Measurements from ENCODE around the gene GUCY1A1.

GUCY1A1 gene

GRCh38 chr4:155693015-155693663 lies 26.5 kb downstream of the GUCY1A1 start:
- DNase-seq (ENCODE audit: low spot score) (no peak), ATAC-seq (ENCODE audit: low read depth) (no peak)
- no peaks in the 10 kb centered on the region for H3K9me3 ChIP-seq (ENCODE audit: severe bottlenecking)
- H3K4me1 ChIP-seq (ENCODE audit: insufficient read depth, poor library complexity, severe bottlenecking): no peaks in the 10 kb centered on the region
- H3K4me3 ChIP-seq (ENCODE audit: severe bottlenecking): no peak overlapping the region
- TF ChIP-seq, protein P1, sequence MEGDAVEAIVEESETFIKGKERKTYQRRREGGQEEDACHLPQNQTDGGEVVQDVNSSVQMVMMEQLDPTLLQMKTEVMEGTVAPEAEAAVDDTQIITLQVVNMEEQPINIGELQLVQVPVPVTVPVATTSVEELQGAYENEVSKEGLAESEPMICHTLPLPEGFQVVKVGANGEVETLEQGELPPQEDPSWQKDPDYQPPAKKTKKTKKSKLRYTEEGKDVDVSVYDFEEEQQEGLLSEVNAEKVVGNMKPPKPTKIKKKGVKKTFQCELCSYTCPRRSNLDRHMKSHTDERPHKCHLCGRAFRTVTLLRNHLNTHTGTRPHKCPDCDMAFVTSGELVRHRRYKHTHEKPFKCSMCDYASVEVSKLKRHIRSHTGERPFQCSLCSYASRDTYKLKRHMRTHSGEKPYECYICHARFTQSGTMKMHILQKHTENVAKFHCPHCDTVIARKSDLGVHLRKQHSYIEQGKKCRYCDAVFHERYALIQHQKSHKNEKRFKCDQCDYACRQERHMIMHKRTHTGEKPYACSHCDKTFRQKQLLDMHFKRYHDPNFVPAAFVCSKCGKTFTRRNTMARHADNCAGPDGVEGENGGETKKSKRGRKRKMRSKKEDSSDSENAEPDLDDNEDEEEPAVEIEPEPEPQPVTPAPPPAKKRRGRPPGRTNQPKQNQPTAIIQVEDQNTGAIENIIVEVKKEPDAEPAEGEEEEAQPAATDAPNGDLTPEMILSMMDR (IDR thresholded peaks at IDR 0.05; ENCODE audit: poor library complexity, severe bottlenecking): no peak
- no peaks in the 10 kb centered on the region for H3K36me3 ChIP-seq (ENCODE audit: low read depth)
- no peak overlapping the region for H3K27ac ChIP-seq (ENCODE audit: poor library complexity, severe bottlenecking)
- H3K27me3 ChIP-seq (ENCODE audit: insufficient read depth, poor library complexity, severe bottlenecking): no peaks in the 10 kb centered on the region

GRCh38 chr4:155694100-155694785 lies 27.6 kb downstream of the GUCY1A1 start:
- ATAC-seq (ENCODE audit: low read depth) (no peak), DNase-seq (ENCODE audit: low spot score) (no peak)
- H3K27me3 ChIP-seq (ENCODE audit: insufficient read depth, poor library complexity, severe bottlenecking): no peaks in the 10 kb centered on the region
- H3K27ac ChIP-seq (ENCODE audit: poor library complexity, severe bottlenecking): no peak overlapping the region
- no peaks in the 10 kb centered on the region for H3K4me1 ChIP-seq (ENCODE audit: insufficient read depth, poor library complexity, severe bottlenecking)
- no peak overlapping the region for H3K4me3 ChIP-seq (ENCODE audit: severe bottlenecking)
- TF ChIP-seq, protein P1 (IDR thresholded peaks at IDR 0.05; ENCODE audit: poor library complexity, severe bottlenecking): no peak
- H3K9me3 ChIP-seq (ENCODE audit: severe bottlenecking): no peaks in the 10 kb centered on the region
- no peaks in the 10 kb centered on the region for H3K36me3 ChIP-seq (ENCODE audit: low read depth)

DNA sequence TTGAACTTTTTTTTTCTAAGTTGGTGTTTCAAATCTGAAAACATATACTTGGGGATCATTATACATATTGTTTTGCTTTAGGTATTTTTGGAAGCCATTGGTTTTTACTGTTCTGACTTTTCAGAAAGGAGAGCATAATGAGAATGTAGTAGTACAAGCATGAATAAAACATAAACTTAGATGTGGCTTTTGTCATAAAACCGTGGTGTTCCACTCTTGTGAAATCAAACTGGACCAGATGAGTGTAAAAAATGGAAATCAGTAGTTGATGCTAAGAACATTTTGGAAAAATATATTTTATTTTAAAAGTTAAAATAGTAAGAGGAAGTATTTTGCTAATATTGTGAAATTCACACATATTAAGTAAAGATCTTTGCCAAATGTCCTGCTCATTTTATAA lies 29.6 kb downstream of the GUCY1A1 start:
- no peaks in the 10 kb centered on the region for H3K9me3 ChIP-seq (ENCODE audit: severe bottlenecking)
- no peaks in the 10 kb centered on the region for H3K4me1 ChIP-seq (ENCODE audit: insufficient read depth, poor library complexity, severe bottlenecking)
- H3K36me3 ChIP-seq (ENCODE audit: low read depth): no peaks in the 10 kb centered on the region
- H3K27me3 ChIP-seq (ENCODE audit: insufficient read depth, poor library complexity, severe bottlenecking): no peaks in the 10 kb centered on the region
- no peak for DNase-seq (ENCODE audit: low spot score)
- ATAC-seq (ENCODE audit: low read depth): no peak
- H3K4me3 ChIP-seq (ENCODE audit: severe bottlenecking): no peak overlapping the region
- TF ChIP-seq, protein P1 (IDR thresholded peaks at IDR 0.05; ENCODE audit: poor library complexity, severe bottlenecking): no peak
- H3K27ac ChIP-seq (ENCODE audit: poor library complexity, severe bottlenecking): no peak overlapping the region

- ATAC-seq (ENCODE audit: low read depth) (no peak), DNase-seq (ENCODE audit: low spot score) (no peak)
- H3K36me3 ChIP-seq (ENCODE audit: low read depth): no peaks in the 10 kb centered on the region
- H3K27ac ChIP-seq (ENCODE audit: poor library complexity, severe bottlenecking): no peak overlapping the region
- H3K4me1 ChIP-seq (ENCODE audit: insufficient read depth, poor library complexity, severe bottlenecking): no peaks in the 10 kb centered on the region
- TF ChIP-seq, protein P1 (IDR thresholded peaks at IDR 0.05; ENCODE audit: poor library complexity, severe bottlenecking): no peak
- H3K27me3 ChIP-seq (ENCODE audit: insufficient read depth, poor library complexity, severe bottlenecking): no peaks in the 10 kb centered on the region
- H3K9me3 ChIP-seq (ENCODE audit: severe bottlenecking): no peaks in the 10 kb centered on the region
- no peak overlapping the region for H3K4me3 ChIP-seq (ENCODE audit: severe bottlenecking)
Observed at GRCh38 chr4:155696726-155697125, 30.1 kb downstream of the GUCY1A1 start.

DNA sequence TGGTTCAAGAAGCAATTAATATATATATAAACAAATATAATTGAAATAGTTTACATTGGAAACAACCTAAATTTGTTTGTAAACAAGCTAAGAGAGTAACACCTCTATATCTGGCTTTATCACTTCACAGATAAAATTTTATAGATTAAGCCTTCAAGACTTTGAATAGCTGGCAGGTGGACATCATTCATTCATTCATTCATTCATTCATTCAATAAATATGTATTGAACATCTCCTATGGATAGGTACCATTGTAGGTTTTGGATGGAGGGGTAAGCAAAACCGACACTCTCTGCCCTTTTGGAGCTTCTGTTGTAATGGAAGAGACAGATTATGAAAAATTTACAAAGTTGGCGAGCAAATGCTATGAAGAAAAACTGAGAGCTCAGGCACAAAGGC lies 35.2 kb downstream of the GUCY1A1 start:
- Histone ChIP-seq H3K4me1 (ENCODE audit: insufficient read depth, poor library complexity, severe bottlenecking) (no peaks in the 10 kb centered on the region), H3K27me3 (ENCODE audit: insufficient read depth, poor library complexity, severe bottlenecking) (no peaks in the 10 kb centered on the region), H3K27ac (ENCODE audit: poor library complexity, severe bottlenecking) (no peak overlapping the region), H3K4me3 (ENCODE audit: severe bottlenecking) (no peak overlapping the region), H3K36me3 (ENCODE audit: low read depth) (no peaks in the 10 kb centered on the region), H3K9me3 (ENCODE audit: severe bottlenecking) (no peaks in the 10 kb centered on the region)
- ATAC-seq (ENCODE audit: low read depth): no peak
- DNase-seq (ENCODE audit: low spot score): no peak
- TF ChIP-seq, protein P1 (IDR thresholded peaks at IDR 0.05; ENCODE audit: poor library complexity, severe bottlenecking): no peak

Measured in RWPE2 (cell line).